H1 (cell line): ENCODE data around the gene KLHL41.

Experiments used
- ASH2L ChIP-seq: fragments of 200-600, 300-600 bp; sonication (generic); IDR thresholded peaks from one replicate; pipeline ENCODE4 v1.7.1; 2017; ENCODE audit warnings: low read length
- FOSL1 ChIP-seq: IDR thresholded peaks from 2 replicates; pipeline ENCODE4 v1.6.1; 2011; ENCODE audit warnings: mild to moderate bottlenecking, low read depth, low read length, moderate library complexity; ENCODE audit not compliant: insufficient read depth
- JUND ChIP-seq: IDR thresholded peaks from 2 replicates; pipeline ENCODE4 v1.6.1; 2011; ENCODE audit warnings: mild to moderate bottlenecking, improper control_type of control experiment, low read length
- POLR2A ChIP-seq, 2 experiments: IDR thresholded peaks; 1 replicate in 1 of 2; 2 replicates in 1 of 2; pipeline ENCODE4 v1.6.1; 2011; ENCODE audit warnings: low read depth in 2 of 2, low read length in 2 of 2, mild to moderate bottlenecking in 2 of 2; ENCODE audit errors: control extremely low read depth in 1 of 2
- POLR2AphosphoS5 ChIP-seq: IDR thresholded peaks from 2 replicates; pipeline ENCODE4 v1.6.1; 2011; ENCODE audit warnings: low read depth, low read length
- SP4 ChIP-seq: IDR thresholded peaks from 2 replicates; pipeline ENCODE4 v1.6.1; 2012; ENCODE audit warnings: low read length, inconsistent platforms
- TAF1 ChIP-seq: IDR thresholded peaks from 2 replicates; pipeline ENCODE4 v1.6.1; 2011; ENCODE audit warnings: mild to moderate bottlenecking, low read depth, low read length
- TAF7 ChIP-seq: optimal IDR thresholded peaks from 2 replicates; pipeline ENCODE3; 2011; ENCODE audit warnings: low read depth, mild to moderate bottlenecking, inconsistent platforms, low read length, moderate library complexity, borderline replicate concordance
- YY1 ChIP-seq: IDR thresholded peaks from 2 replicates; pipeline ENCODE4 v1.6.1; 2011; ENCODE audit warnings: low read depth, mild to moderate bottlenecking, low read length
- TF ChIP-seq, protein P1 (sequence below), 3 experiments: IDR thresholded peaks; 1 replicate in 2 of 3; 2 replicates in 1 of 3; pipeline versions ENCODE4 v1.5.1 to v1.6.1; 2011; ENCODE audit warnings: low read length in 3 of 3, mild to moderate bottlenecking in 3 of 3, inconsistent platforms in 2 of 3, low read depth in 1 of 3, moderate library complexity in 1 of 3; ENCODE audit not compliant: insufficient read depth in 1 of 3; ENCODE audit errors: control extremely low read depth in 1 of 3
- TF ChIP-seq, protein P2 (sequence below): IDR thresholded peaks from 2 replicates; pipeline ENCODE4 v1.6.1; 2012; ENCODE audit warnings: inconsistent platforms
- TF ChIP-seq, protein P3 (sequence below): IDR thresholded peaks from 2 replicates; pipeline ENCODE4 v1.6.1; 2011; ENCODE audit warnings: low read depth, mild to moderate bottlenecking, low read length; ENCODE audit not compliant: insufficient read depth
- TF ChIP-seq, protein P4 (sequence below): IDR thresholded peaks from 2 replicates; pipeline ENCODE4 v1.6.1; 2011; ENCODE audit warnings: low read length, improper control_type of control experiment
- TF ChIP-seq, protein P5 (sequence below): IDR thresholded peaks from 2 replicates; pipeline ENCODE4 v1.6.1; 2012; ENCODE audit warnings: low read length, inconsistent platforms

DNA sequence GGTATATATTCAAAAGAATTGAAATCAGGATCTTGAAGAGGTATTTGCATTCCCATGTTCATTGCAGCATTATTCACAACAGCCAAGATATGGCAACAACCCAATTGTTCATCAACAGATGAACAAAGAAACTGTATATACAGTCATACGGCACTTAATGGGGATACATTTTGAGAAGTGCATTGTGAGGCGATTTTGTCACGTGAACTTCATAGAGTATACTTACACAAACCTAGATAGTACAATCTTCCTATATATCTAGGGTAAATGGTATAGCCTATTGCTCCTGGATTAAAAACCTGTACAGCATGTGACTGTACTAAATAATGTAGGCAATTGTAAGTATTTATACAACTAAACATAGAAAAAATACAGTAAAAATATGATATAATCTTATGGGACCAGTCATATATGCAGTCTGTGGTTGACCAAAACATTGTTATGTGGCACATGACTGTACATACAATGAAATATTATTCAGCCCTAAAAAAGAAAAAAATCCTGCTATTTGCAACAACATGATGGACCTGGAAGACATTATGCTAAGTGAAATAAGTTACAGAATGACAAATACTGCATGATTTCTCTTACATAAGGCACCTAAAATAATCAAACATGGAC lies 39.4 kb upstream of the KLHL41 start:
- TF ChIP-seq POLR2AphosphoS5 (no peak), JUND (no peak), ASH2L (no peak), FOSL1 (no peak), POLR2A (IDR thresholded peaks at IDR 0.05; ENCODE audit: control extremely low read depth in 1 of 2, low read depth in 2 of 2, low read length in 2 of 2) (no peak), SP4 (no peak), TAF1 (no peak), TAF7 (no peak), YY1 (no peak)
- TF ChIP-seq, protein P1, sequence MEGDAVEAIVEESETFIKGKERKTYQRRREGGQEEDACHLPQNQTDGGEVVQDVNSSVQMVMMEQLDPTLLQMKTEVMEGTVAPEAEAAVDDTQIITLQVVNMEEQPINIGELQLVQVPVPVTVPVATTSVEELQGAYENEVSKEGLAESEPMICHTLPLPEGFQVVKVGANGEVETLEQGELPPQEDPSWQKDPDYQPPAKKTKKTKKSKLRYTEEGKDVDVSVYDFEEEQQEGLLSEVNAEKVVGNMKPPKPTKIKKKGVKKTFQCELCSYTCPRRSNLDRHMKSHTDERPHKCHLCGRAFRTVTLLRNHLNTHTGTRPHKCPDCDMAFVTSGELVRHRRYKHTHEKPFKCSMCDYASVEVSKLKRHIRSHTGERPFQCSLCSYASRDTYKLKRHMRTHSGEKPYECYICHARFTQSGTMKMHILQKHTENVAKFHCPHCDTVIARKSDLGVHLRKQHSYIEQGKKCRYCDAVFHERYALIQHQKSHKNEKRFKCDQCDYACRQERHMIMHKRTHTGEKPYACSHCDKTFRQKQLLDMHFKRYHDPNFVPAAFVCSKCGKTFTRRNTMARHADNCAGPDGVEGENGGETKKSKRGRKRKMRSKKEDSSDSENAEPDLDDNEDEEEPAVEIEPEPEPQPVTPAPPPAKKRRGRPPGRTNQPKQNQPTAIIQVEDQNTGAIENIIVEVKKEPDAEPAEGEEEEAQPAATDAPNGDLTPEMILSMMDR (IDR thresholded peaks at IDR 0.05; ENCODE audit: control extremely low read depth in 1 of 3, insufficient read depth in 1 of 3, low read depth in 1 of 3, low read length in 3 of 3) = no peak
- TF ChIP-seq, protein P2, sequence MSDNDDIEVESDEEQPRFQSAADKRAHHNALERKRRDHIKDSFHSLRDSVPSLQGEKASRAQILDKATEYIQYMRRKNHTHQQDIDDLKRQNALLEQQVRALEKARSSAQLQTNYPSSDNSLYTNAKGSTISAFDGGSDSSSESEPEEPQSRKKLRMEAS = no peak
- TF ChIP-seq, protein P3, sequence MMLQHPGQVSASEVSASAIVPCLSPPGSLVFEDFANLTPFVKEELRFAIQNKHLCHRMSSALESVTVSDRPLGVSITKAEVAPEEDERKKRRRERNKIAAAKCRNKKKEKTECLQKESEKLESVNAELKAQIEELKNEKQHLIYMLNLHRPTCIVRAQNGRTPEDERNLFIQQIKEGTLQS = no peak
- TF ChIP-seq, protein P4, sequence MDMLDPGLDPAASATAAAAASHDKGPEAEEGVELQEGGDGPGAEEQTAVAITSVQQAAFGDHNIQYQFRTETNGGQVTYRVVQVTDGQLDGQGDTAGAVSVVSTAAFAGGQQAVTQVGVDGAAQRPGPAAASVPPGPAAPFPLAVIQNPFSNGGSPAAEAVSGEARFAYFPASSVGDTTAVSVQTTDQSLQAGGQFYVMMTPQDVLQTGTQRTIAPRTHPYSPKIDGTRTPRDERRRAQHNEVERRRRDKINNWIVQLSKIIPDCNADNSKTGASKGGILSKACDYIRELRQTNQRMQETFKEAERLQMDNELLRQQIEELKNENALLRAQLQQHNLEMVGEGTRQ = no peak
- TF ChIP-seq, protein P5, sequence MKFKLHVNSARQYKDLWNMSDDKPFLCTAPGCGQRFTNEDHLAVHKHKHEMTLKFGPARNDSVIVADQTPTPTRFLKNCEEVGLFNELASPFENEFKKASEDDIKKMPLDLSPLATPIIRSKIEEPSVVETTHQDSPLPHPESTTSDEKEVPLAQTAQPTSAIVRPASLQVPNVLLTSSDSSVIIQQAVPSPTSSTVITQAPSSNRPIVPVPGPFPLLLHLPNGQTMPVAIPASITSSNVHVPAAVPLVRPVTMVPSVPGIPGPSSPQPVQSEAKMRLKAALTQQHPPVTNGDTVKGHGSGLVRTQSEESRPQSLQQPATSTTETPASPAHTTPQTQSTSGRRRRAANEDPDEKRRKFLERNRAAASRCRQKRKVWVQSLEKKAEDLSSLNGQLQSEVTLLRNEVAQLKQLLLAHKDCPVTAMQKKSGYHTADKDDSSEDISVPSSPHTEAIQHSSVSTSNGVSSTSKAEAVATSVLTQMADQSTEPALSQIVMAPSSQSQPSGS = no peak
